Erythroblast (primary cell): ENCODE measurements around the gene SYNPO2L.
"Not testable (repeated sequence)": the region's sequence is repeated elsewhere in the genome, so short reads cannot be mapped to it uniquely, and the experiment has no call there.

Experiments
- DNase-seq, 2 experiments: peaks; one replicate each; lab custom pipeline; 2025; lab: John Stamatoyannopoulos, UW
- GATA1 ChIP-seq: IDR thresholded peaks from 2 replicates; pipeline ENCODE4 v1.6.1; 2011; ENCODE audit warnings: low read depth, mild to moderate bottlenecking, control low read depth, low read length, moderate library complexity
- POLR2A ChIP-seq: IDR thresholded peaks from 2 replicates; pipeline ENCODE4 v1.6.1; 2011; ENCODE audit warnings: mild to moderate bottlenecking, low read length

SYNPO2L gene

GRCh38 chr10:73644015-73644743 lies 11.7 kb downstream of the SYNPO2L start:
- peak; percentile 68 to 80 for DNase-seq
- no peak for TF ChIP-seq GATA1
- TF ChIP-seq POLR2A, result no peak

DNA sequence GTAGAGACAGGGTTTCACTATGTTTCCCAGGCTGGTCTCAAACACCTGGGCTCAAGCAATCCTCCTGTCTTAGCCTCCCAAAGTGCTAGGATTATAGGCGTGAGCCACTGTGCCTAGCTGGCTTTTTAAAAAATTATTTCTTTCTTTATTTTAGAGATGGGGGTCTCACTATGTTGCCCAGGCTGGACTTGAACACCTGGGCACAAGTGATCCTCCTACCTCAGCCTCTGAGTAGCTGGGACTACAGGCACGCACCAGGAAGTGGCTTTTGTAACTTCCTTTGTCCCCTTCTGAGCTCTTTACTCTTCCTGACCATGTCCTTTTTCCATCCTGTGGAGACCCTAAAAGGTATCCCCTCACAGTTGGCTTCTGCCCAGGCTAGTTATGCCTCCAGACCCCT lies 12.5 kb downstream of the SYNPO2L start:
- no peak for TF ChIP-seq POLR2A
- no peak for TF ChIP-seq GATA1
- no peak for DNase-seq

- no peak for TF ChIP-seq GATA1
- TF ChIP-seq POLR2A, result no peak
- no peak for DNase-seq
Observed at GRCh38 chr10:73641328-73642060, 14.3 kb downstream of the SYNPO2L start, which contains the start of gene MYOZ1. MYOZ1 (minus strand) TSS chr10:73641474; CDS start chr10:73640017, 1,457 bp downstream.

DNA sequence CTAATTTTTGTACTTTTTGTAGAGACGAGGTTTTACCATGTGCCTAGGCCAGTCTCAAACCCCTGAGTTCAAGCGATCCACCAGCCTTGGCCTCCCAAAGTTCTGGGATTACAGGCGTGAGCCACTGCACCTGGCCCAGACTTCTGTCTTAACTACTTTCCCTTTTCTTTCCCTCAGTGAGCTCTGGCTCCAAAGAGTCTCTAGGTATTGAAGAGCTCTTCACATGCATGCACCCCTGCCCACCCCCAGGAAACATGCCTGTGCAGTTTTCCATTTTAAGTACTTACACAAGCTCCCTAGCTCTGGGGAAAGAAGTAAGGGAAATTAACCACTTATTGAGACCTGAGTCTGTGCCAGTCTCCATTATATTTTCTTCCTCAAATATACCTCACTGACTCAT lies 16.5 kb downstream of the SYNPO2L start:
- DNase-seq, result no peak
- no peak for TF ChIP-seq GATA1
- no peak for TF ChIP-seq POLR2A

DNA sequence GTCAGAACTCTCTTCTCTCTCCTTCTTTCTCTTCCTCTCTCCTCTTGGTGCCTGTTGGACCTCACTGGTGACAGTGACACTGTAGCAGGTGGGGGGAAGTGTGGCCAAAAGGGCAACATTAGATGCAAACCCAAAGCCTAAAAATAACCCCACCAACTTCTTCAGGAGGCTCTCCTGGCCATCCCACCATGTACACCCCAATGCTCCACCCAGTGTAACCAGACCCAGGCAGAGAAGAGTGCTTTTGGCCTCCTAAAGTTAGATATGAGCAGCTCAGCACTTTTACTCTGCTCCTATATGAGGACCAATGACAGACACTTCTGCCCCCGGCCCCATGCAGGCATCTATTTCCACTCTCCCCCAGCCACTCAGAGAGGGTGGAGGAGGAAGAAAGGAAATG lies 20.0 kb downstream of the SYNPO2L start:
- TF ChIP-seq GATA1, result no peak
- TF ChIP-seq POLR2A, result no peak
- DNase-seq, result no peak

DNA sequence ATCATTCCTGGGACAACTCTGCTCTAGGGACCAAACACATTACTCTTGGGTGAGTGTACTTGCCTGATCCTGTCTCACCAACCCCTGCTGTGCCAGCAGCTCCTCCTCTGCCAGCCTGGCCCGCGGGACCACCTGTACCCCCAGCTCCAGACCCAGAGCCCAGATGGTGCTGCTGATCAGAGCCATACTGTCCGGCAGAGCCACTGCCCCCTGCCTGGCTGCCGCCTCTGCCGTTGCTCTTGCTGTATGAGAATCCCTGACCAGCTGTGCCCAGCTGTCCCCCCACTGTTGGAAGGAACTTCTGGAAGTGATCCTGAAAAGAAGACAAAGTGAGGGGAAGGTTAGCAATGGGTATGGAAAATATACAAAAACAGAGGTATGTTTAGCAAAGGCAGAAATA lies 21.4 kb downstream of the SYNPO2L start:
- DNase-seq, result no peak
- TF ChIP-seq POLR2A (no peak), GATA1 (no peak)

DNA sequence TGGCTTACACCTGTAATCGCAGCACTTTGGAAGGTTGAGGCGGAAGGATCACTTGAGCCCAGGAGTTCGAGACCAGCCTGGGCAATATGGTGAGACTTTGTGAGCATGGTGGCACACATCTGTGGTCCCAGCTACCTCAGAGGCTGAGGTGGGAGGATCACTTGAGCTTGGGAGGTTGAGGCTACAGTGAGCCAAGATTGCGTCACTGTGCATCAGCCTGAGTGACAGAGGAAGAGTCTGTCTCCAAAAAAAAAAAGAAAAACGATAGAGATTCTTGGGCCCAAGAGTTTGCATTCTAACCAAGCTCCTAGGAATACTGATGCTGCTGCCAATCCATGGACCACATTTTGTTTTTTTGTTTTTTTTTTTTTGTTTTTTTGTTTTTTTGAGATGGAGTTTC lies 26.7 kb downstream of the SYNPO2L start:
- no peak for DNase-seq
- TF ChIP-seq GATA1 (no peak), POLR2A (no peak)

GRCh38 chr10:73628405-73628804 lies 27.4 kb downstream of the SYNPO2L start:
- DNase-seq, result no peak
- TF ChIP-seq GATA1, result no peak
- TF ChIP-seq POLR2A, result no peak

GRCh38 chr10:73627300-73627699 lies 28.5 kb downstream of the SYNPO2L start:
- TF ChIP-seq GATA1 (no peak), POLR2A (no peak)
- no peak for DNase-seq

GRCh38 chr10:73625884-73626752 lies 29.7 kb downstream of the SYNPO2L start:
- DNase-seq, result peak; percentile 98
- TF ChIP-seq GATA1 (no peak), POLR2A (peak; percentile 92)

DNA sequence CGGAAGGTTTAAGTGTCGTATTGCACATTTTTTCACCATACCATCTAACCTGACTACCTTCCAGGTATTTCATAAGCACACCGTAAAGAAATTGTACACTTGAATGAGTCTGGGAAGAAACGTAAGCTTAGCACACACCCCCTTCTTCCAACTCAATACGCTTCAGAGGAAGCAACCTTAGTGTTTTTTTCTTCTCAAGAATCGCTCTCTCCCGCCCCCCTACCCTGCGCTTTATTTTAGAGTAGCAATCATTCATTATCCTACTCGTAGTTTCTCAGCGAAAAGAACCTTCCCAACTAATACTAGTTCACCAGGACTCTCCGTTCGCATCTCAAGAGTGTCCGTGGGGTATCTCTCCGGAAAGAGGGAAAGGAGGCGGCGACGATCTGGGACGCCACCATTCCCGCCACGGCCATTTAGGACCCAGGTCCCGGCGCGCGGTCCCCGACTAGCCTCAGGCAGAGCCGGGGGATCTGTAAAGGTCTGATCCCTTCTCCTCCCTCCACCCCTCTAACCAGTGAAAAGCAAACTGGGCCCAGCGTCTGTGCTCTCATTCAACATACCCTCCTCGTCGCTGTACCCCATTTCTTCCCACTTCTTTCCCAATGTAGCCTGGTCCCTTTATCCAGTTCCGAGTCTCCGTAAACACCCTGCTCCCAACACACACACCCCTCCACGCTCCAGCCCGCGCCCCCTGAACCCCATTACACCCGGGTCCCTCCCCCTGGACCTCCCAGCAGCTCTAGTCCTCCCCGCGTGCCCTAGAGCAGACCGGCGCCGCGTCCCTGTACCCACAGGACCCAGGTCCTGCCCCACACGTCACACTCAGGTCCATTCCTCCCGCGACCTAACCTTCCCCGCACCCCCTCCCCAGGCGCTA lies 30.6 kb downstream of the SYNPO2L start:
- peak; percentile 66 to 69 for DNase-seq
- TF ChIP-seq GATA1, result no peak
- TF ChIP-seq POLR2A, result no peak

GRCh38 chr10:73623056-73623455 lies 32.8 kb downstream of the SYNPO2L start:
- TF ChIP-seq POLR2A, result no peak
- no peak for TF ChIP-seq GATA1

DNA sequence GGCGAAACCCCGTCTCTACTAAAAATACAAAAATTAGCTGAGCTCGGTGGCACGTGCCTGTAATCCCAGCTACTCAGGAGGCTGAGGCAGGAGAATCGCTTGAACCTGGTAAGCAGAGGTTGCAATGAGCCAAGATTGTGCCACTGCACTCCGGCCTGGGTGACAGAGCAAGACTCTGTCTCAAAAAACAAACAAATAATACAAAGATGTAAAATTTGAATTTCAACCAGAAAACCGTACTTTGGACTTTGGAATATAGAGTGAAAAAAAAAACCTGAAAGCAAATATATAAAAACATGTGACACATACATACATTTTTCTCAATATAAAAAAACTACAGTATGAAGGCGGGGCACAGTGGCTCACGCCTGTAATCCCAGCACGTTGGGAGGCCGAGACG lies 34.9 kb downstream of the SYNPO2L start:
- DNase-seq, result not testable (repeated sequence)

More at GRCh38 chr10:73623056-73623455, 32.8 kb downstream of the SYNPO2L start:
- DNase-seq, result no peak

DNA sequence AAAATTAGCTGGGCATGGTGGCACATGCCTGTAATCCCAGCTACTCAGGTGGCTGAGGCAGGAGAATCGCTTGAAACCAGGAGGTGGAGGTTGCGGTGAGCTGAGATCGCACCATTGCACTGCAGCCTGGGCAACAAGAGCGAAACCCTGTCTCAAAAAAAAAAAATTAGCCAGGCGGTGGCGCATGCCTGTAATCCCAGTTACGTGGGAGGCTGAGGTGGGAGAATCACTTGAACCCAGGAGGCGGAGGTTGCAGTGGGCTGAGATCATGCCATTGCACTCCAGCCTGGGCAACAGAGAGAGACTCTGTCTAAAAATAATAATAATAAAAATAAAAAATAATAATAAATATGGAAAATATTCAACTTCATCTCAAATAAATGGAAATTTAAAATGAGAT lies 38.7 kb downstream of the SYNPO2L start:
- not testable (repeated sequence) for DNase-seq
